Measurements from ENCODE around the gene MAGEB4.
"Not testable (repeated sequence)": the region's sequence is repeated elsewhere in the genome, so short reads cannot be mapped to it uniquely, and the experiment has no call there.

Gene MAGEB4

DNA sequence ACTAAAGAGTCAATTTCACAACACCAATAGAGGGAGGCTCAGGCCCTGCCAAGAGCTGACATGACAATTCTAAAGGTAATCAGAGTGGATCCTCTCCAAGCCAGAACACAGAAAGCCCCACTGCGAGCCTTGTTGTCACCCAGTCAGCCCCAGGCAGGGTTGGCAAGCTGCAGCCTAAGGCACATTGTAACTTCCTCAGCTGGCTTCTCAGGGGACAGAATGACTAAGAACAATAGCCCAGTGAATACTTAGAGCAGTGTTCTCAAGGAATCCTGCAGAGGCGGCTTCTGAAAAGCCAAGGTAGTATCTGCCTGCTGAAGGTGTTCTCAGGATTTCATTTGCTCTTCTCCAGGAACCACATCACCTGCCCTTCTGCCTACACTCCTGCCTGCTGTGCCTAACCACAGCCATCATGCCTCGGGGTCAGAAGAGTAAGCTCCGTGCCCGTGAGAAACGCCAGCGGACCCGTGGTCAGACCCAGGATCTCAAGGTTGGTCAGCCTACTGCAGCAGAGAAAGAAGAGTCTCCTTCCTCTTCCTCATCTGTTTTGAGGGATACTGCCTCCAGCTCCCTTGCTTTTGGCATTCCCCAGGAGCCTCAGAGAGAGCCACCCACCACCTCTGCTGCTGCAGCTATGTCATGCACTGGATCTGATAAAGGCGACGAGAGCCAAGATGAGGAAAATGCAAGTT lies at the start of gene MAGEB4:
TSS of gene MAGEB4 (plus strand) at position 277 of the 692 bp plus-strand sequence. CDS start at position 413, 136 bp downstream.
- no peak for DNase-seq (ENCODE audit: low read depth)

- not testable (repeated sequence) for DNase-seq (ENCODE audit: low read depth)
Observed at GRCh38 chrX:30193910-30194309, 47.9 kb upstream of the MAGEB4 start.

GRCh38 chrX:30196322-30196721 lies 45.5 kb upstream of the MAGEB4 start:
- DNase-seq (ENCODE audit: low read depth): no peak

GRCh38 chrX:30212172-30212571 lies 29.6 kb upstream of the MAGEB4 start:
- DNase-seq (ENCODE audit: low read depth): no peak

GRCh38 chrX:30215357-30215843 lies 26.4 kb upstream of the MAGEB4 start, which contains the start of gene MAGEB2:
Gene MAGEB2, plus strand, starts transcription at chrX:30215563. Its CDS starts 3,018 bp downstream, at chrX:30218581.
- DNase-seq (ENCODE audit: low read depth): no peak

- no peak for DNase-seq (ENCODE audit: low read depth)
Observed at GRCh38 chrX:30217465-30217864, 24.3 kb upstream of the MAGEB4 start.

- no peak for DNase-seq (ENCODE audit: low read depth)
Observed at GRCh38 chrX:30219372-30219771, 22.4 kb upstream of the MAGEB4 start.

DNA sequence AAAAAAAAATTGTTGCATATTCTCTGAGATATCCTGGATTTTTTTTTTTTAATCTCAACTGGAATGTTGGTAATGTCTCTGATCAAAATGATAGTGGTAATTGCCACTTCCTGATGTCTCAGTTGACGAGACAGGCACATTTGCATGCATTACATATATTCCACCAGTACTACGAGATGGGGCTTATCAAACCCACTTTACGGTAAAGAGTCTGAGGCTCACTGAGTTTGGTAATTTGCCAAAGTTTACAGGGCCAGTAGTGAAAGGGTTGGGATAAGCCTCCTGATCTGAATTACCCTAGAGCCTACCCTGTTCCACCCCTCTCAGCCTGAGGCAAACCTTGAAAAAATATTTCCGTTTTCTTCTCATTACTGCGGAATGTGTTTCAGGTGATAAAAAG lies 21.1 kb upstream of the MAGEB4 start:
- DNase-seq (ENCODE audit: low read depth): no peak

DNA sequence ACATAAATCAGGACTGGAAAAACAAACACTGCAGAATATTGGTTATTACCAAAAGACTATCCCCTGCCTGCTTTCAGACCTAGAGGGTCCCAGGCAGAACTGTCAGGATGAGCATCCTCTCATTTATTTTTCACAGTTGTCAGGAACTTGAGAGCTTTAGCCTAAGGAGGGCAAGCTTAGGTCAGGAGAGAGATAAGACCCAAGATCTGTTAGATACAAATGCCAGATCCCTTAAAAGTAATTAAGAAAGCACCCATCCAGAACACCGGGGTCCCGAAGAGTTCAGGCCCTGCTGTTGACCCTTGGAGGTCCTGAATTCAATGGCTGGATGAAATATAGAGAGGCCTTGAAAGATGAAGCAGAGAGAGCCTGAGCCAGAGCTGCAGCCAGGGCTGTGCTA lies 17.3 kb upstream of the MAGEB4 start:
- DNase-seq (ENCODE audit: low read depth): no peak

DNA sequence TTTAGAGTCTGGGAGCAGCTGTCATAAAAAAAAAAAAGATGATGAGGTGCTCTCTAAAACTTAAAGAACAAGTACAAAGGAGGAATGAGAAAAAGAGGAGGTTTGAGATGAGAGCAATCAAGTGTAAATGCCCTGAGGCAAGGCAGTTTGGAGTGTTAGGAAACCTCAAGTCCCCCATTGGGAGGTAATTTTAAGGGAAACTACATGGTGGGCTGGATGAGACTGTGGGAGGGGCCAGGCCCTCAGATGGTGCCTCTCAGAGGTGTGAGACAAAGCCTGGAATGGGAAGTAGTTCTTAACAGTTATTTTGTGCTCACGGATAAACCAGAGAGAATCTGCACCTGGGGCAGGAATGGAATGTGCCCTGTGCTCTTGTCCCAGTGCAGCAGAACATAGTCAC lies 13.3 kb upstream of the MAGEB4 start:
- no peak for DNase-seq (ENCODE audit: low read depth)

DNA sequence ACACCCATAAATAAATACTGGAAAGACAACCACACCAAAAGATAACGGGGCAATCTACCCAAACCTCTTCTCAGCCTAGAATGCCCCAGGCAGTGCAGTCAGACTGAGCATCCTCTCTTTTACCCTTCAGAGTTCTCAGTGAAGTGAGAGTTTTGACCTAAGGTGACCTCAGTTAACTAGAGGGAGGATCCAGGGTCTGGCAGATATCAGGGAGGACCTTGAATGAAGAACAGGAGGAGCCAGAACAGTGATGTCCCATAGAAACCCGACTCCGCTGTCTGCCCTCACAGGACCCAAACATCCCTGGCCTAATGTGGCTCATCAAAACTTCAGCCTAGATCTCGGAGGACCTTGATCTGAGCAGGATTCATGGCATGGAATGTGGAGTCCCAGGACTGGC lies 11.4 kb upstream of the MAGEB4 start, which contains the start of gene MAGEB3:
TSS of gene MAGEB3 (plus strand) at position 263 of the 400 bp plus-strand sequence. CDS start 5,268 bp downstream, outside the sequence.
- no peak for DNase-seq (ENCODE audit: low read depth)

GRCh38 chrX:30246769-30247489 lies 5.1 kb downstream of the MAGEB4 start, which contains the start of gene MAGEB1:
Gene MAGEB1, plus strand, starts transcription at chrX:30247146. Its CDS starts 3,348 bp downstream, at chrX:30250494.
- DNase-seq (ENCODE audit: low read depth): no peak

- DNase-seq (ENCODE audit: low read depth): no peak
Observed at GRCh38 chrX:30248854-30249253, 7.1 kb downstream of the MAGEB4 start.

DNA sequence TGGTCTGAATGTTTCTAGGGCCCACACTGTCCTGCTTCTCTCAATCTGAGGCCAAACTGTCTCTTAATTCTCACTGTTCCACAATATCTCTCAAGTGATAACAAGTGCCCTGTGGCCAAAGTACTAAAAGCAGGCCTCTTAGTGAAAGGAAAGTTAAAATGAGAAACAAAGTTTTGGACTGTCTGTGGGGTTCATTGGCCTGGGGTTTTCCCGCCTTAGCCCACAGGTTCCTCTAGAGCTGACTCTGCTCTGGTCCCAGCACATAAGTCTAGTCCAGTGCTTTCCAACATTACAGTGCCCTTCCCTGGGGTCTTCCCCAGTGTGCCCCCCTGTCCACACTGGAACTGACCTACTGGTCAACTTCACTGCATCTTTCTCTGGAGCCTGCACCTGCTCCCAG lies 11.5 kb downstream of the MAGEB4 start:
- no peak for DNase-seq (ENCODE audit: low read depth)

- DNase-seq (ENCODE audit: low read depth): no peak
Observed at GRCh38 chrX:30259927-30260326, 18.1 kb downstream of the MAGEB4 start.

DNA sequence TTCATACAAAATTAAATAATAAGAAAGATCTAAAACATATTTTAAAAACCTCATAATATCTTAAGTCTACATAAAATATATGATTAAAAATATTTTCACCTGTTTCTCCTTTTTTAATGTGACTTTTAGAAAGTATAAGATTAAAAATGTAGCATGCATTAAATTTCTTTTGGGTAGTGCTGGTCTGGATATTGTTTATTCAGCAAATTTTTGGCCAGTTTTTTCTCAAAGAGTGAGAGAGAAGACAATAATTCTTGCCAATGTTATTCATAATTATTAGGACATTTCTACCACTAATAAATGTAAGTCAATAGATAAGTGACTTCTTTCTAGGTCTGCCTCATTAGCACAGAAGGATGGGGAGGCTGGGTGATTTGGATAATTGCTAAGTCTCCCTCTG lies 19.2 kb downstream of the MAGEB4 start:
- DNase-seq (ENCODE audit: low read depth): no peak

DNA sequence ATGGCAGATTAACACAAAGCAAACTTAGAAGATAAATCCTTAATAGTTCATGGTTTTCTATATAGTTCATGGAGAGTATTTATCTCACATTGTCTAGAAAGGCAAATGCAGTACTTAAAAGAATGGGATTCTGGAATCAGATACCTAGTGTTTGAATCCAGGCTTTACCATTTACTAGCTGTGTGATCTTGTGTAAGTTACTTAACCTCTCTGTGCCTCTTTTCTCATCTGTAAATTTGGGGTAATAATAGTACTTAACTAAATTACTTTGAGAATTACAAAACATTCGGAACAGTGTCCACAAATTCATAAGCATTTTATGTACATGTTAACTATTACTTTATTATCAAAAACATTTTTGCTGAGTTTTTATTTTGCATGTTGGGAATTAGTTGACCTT lies 21.0 kb downstream of the MAGEB4 start:
- no peak for DNase-seq (ENCODE audit: low read depth)

DNA sequence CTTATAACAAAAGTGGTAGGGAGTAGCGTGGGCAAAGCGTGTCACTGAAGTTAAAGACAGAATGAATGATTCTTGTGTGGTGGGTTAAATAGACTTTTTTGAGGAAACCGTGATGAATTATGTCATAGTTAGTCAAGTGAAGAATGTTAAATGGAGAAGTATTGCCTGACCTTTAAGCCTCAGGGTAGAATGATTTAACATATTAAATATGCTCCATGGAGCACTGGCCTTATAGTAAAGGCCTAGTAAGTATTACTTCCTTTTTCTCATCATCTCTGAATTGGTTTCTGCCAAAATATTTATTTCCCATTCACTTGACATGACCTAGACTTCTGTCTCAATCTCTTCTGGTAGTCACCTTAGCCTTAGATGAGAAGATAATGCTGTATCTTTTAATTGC lies 28.8 kb downstream of the MAGEB4 start:
- no peak for DNase-seq (ENCODE audit: low read depth)

- no peak for DNase-seq (ENCODE audit: low read depth)
Observed at GRCh38 chrX:30275498-30275897, 33.7 kb downstream of the MAGEB4 start.

DNA sequence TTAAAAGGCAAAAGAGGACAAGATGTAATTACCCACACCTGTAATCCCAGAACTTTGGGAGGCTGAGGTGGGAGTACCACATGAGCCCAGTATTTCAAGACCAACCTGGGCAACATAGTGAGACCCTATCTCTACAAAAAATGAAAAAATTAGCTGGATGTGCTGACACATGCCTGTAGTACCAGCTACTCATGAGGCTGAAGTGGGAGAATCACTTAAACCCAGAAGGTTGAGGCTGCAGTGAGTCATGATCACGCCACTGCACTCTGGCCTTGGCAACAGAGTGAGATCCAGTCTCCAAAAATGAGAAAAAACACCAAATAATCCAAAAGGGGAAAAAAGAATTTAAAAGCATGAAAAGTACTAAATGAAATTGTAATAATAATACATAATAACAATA lies 36.6 kb downstream of the MAGEB4 start:
- DNase-seq (ENCODE audit: low read depth): no peak

DNA sequence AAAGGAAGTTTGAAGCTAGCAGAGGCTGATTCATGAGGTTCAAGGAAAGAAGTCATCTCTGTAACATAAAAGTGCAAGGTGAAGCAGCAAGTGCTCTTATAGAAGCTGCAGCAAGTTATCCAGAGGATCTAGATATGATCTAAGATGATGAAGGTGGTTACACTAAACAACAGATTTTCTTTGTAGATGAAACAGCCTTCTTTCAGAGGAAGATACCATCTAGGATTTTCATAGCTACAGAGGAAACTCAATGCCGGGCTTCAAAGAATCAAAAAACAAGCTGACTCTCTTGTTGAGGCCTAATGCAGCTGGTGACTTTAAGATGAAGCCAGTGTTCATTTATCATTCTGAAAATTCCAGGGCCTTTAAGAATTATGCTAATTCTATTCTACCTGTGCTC lies 38.6 kb downstream of the MAGEB4 start:
- no peak for DNase-seq (ENCODE audit: low read depth)

DNA sequence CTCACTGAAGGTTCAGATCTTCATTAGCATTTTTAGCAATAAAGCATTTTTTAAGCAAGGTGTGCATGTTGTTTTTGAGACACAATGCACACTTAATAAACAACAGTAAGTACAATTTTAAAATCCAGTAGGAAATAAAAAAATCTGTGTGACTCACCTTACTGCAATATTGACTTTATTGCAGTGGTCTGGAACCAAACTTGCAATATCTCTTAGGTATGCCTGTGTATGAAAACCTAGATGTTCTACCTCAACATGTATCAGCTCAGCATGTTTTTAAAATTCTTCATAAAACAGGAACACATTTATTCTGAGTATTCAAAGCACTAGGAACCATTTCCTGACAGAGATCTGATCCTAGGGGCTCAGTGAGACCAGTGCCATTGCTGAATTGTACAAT lies 40.7 kb downstream of the MAGEB4 start:
- DNase-seq (ENCODE audit: low read depth): no peak

All from HS-27A (cell line).